ENCODE results near the gene ENAH. TPM values are rescaled to one million over a fixed set of nuclear protein-coding genes. Genes with fewer than 3 reads are reported as not detected.
A peak's percentile ranks its signal among the peaks of the same experiment; 100 is the strongest.

The ENAH gene
- total RNA-seq, 1 donor from 2014 or later, result 265 TPM

GRCh38 chr1:225485226-225485625, 167.7 kb downstream of the ENAH start:
- no peak for TF ChIP-seq CTCF (IDR thresholded peaks at IDR 0.05; ENCODE audit: partially characterized antibody, unreplicated experiment)
- no peak overlapping the region for H3K4me3 Mint-ChIP-seq (ENCODE audit: unreplicated experiment)
- DNase-seq, result no peak
- H3K27ac Mint-ChIP-seq (ENCODE audit: unreplicated experiment), result no peak overlapping the region
- peaks cover 30% of the 10 kb centered on the region for H3K4me1 Mint-ChIP-seq (ENCODE audit: low read depth, unreplicated experiment)
- H3K27me3 Mint-ChIP-seq (ENCODE audit: unreplicated experiment), result peaks cover 4% of the 10 kb centered on the region
- H3K36me3 Mint-ChIP-seq (ENCODE audit: unreplicated experiment), result no peaks in the 10 kb centered on the region
- peaks cover 4% of the 10 kb centered on the region for H3K9me3 Mint-ChIP-seq (ENCODE audit: unreplicated experiment)

- Mint-ChIP-seq H3K4me1 (ENCODE audit: low read depth, unreplicated experiment) (peaks cover 30% of the 10 kb centered on the region), H3K9me3 (ENCODE audit: unreplicated experiment) (peaks cover 4% of the 10 kb centered on the region), H3K27me3 (ENCODE audit: unreplicated experiment) (peaks cover 3% of the 10 kb centered on the region), H3K4me3 (ENCODE audit: unreplicated experiment) (no peak overlapping the region), H3K36me3 (ENCODE audit: unreplicated experiment) (no peaks in the 10 kb centered on the region), H3K27ac (ENCODE audit: unreplicated experiment) (no peak overlapping the region)
- no peak for DNase-seq
- no peak for TF ChIP-seq CTCF (IDR thresholded peaks at IDR 0.05; ENCODE audit: partially characterized antibody, unreplicated experiment)
Observed at GRCh38 chr1:225484657-225485214, 168.2 kb downstream of the ENAH start.

- Mint-ChIP-seq H3K36me3 (ENCODE audit: unreplicated experiment) (no peaks in the 10 kb centered on the region), H3K27ac (ENCODE audit: unreplicated experiment) (peak overlapping the region; percentile 6), H3K4me1 (ENCODE audit: low read depth, unreplicated experiment) (peaks cover 26% of the 10 kb centered on the region), H3K9me3 (ENCODE audit: unreplicated experiment) (peaks cover 4% of the 10 kb centered on the region), H3K27me3 (ENCODE audit: unreplicated experiment) (peaks cover 4% of the 10 kb centered on the region), H3K4me3 (ENCODE audit: unreplicated experiment) (peak overlapping the region; percentile 54)
- no peak for TF ChIP-seq CTCF (IDR thresholded peaks at IDR 0.05; ENCODE audit: partially characterized antibody, unreplicated experiment)
- no peak for DNase-seq
Observed at GRCh38 chr1:225483818-225484656, 168.9 kb downstream of the ENAH start.

GRCh38 chr1:225482421-225482950, 170.4 kb downstream of the ENAH start:
- no peak overlapping the region for H3K27ac Mint-ChIP-seq (ENCODE audit: unreplicated experiment)
- no peak overlapping the region for H3K4me3 Mint-ChIP-seq (ENCODE audit: unreplicated experiment)
- DNase-seq, result no peak
- peaks cover 5% of the 10 kb centered on the region for H3K9me3 Mint-ChIP-seq (ENCODE audit: unreplicated experiment)
- H3K27me3 Mint-ChIP-seq (ENCODE audit: unreplicated experiment), result peaks cover 7% of the 10 kb centered on the region
- TF ChIP-seq CTCF (IDR thresholded peaks at IDR 0.05; ENCODE audit: partially characterized antibody, unreplicated experiment), result no peak
- H3K36me3 Mint-ChIP-seq (ENCODE audit: unreplicated experiment), result no peaks in the 10 kb centered on the region
- H3K4me1 Mint-ChIP-seq (ENCODE audit: low read depth, unreplicated experiment), result peaks cover 26% of the 10 kb centered on the region

- Mint-ChIP-seq H3K36me3 (ENCODE audit: unreplicated experiment) (no peaks in the 10 kb centered on the region), H3K4me3 (ENCODE audit: unreplicated experiment) (no peak overlapping the region), H3K9me3 (ENCODE audit: unreplicated experiment) (peaks cover 5% of the 10 kb centered on the region), H3K4me1 (ENCODE audit: low read depth, unreplicated experiment) (peaks cover 26% of the 10 kb centered on the region), H3K27ac (ENCODE audit: unreplicated experiment) (no peak overlapping the region), H3K27me3 (ENCODE audit: unreplicated experiment) (peaks cover 5% of the 10 kb centered on the region)
- no peak for DNase-seq
- no peak for TF ChIP-seq CTCF (IDR thresholded peaks at IDR 0.05; ENCODE audit: partially characterized antibody, unreplicated experiment)
Observed at GRCh38 chr1:225481738-225482137, 171.2 kb downstream of the ENAH start.

Data from glutamatergic neuron (in vitro differentiated cells).